NK-92 (cell line): ENCODE data around the gene SEL1L3.

Experiments
- DNase-seq: peaks from one replicate; lab custom pipeline; 2025; ENCODE audit not compliant: unreplicated experiment; lab: John Stamatoyannopoulos, UW

The SEL1L3 gene

DNA sequence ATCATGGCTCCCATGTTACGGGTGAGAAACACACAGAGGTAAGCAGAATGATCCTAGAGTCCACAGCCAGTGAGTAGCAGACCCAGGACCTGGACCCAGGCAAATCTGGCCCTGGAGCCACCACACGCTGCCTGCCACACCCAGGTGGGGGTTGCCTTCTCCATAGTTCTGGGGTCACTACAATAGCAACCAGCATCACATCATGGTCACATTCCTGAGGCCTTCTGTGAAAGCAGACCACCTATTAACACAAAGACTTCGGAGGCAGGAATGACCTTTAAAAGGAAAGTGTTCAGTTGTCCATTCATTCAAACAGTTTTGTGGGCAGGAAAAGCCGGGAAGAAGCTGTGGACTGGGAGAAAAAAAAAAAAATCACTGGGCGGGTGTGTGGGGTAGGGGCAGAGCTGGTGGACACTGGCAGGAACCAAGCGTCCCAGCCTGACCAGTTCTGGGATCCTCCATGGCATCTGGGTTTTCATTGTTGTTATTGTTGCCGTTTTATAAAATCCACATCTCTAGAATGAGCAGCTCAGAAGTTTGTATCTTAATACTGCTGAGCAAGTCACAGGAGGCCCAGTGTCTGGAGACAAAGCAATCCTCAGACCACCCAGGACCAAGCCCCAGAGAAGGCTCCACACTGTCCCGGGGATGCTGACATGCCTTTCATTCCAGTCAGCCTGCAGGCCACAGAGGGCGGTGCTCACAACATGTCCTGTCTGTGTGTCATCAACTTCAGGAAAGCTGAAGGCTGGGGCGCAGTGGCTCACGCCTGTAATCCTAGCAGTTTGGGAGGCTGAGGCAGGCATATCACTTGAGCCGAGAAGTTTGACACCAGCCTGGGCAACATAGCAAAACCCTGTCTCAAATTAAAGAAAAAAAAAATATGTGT lies 67.0 kb downstream of the SEL1L3 start:
- DNase-seq, result no peak

GRCh38 chr4:25795091-25795490 lies 67.7 kb downstream of the SEL1L3 start:
- DNase-seq, result no peak

GRCh38 chr4:25792876-25793275 lies 69.9 kb downstream of the SEL1L3 start:
- DNase-seq, result no peak

DNA sequence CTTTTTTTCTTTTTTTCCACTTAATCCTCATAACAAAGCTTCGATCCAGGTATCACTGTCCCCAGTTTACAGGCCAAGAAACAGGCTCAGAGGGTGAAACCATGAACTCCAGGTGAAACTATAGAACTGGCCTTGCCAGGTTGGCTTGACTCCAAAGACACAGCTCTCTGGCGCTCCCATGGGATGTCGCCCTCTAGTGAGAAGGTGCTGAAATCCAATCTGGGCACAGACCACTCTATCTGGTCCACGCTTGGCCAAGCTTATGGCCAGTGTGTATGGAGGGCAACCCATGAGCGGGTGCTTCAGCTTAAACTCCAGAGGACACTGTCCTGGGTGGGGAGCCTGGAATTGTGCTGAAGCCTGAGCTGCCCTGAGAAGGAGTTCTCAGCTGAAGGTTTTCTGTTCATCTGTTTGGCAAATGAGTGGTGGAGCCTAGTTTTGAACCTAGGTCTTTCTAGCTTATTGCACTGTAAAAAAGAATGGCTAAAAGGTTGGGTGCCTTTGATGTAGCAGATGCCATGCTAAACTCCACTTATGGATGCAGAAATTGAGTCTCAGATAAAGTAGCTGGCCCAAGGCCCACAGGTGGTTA lies 70.5 kb downstream of the SEL1L3 start:
- no peak for DNase-seq

DNA sequence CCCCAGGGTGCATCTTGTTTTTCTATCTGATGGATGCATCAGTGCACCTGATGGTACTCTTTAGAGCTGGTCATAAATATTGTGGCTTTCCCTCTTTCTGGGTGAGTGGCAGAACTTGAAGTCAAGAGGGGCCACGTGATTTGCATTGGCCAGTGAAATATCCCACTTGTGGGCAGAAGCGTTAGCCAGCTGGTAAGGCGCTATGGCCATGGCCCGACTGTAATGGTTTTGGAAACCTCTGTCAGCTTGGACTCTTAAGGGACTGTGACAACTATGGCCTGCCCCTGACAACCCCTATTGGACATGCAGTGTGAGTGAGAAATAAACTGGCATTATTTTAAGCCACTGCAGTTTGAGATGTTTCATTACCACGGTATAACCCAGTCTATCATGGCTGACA lies 72.8 kb downstream of the SEL1L3 start:
- no peak for DNase-seq

- DNase-seq, result no peak
Measured at GRCh38 chr4:25788703-25789238, 74.0 kb downstream of the SEL1L3 start.

DNA sequence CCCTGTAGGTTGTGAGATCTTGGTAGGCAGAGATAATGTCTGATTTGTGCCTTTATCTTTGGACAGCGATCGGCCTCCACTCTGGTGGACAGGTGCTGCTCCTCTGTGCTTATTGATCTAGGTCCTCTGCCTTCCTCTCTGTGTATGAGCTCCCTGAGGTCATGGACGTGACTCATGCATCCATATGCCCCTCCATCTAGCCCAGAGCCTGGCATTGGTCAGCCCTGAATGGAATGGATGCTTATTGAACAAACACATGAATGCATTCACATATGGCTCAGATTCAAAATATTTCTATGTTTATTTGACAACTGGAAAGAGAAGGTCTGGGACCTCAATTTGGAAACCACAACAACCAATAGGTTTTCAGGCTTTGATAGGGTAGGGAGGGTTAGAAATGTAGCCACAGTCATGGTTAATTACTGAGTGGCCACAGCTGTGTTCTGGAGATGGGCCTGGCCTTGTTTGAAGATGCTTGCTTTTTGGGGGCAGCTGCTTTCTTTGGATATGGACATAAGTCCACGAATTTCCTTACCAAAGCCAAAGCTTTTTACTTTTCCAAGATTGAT lies 76.2 kb downstream of the SEL1L3 start:
- no peak for DNase-seq

DNA sequence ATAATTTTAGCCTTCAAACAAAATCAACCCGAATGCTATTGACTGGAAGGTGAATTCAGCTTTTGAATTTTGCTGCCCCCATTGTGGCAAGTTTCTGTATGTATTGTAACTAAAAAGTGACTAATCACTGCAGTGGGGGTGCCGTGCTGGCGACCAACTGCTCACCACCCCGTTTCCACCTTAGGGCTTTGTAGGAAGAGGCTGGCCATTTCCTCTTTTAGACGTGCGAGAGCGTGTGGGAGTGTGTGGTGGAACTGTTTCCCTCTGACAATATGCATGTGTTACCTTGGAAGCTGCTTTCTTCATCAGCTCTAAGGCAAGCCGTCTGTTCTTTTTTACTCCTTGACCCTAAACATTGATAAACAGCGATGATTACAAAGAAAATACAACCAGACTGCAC lies 78.8 kb downstream of the SEL1L3 start:
- no peak for DNase-seq

GRCh38 chr4:25783126-25783525 lies 79.7 kb downstream of the SEL1L3 start:
- no peak for DNase-seq

DNA sequence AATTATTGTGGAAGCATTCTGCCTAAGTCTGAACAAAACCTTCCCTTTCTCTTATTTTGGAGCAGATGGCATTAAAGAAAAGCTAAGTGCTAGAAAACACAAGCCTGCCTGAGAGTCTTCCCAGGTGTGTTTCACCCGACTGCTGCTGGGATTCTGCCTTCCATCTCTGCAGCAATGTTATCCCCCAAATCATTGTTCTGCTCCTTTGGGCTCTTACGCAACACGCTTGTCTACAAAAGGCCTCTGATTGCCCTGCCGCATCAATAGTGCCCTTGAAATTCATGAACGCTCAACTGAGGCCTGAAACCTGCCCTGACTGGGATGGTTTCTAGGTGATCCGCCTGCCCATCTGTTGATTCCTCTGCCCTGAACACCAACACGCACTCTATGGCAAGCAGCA lies 80.3 kb downstream of the SEL1L3 start:
- DNase-seq, result no peak

- no peak for DNase-seq
Measured at GRCh38 chr4:25779021-25779420, 83.8 kb downstream of the SEL1L3 start.

DNA sequence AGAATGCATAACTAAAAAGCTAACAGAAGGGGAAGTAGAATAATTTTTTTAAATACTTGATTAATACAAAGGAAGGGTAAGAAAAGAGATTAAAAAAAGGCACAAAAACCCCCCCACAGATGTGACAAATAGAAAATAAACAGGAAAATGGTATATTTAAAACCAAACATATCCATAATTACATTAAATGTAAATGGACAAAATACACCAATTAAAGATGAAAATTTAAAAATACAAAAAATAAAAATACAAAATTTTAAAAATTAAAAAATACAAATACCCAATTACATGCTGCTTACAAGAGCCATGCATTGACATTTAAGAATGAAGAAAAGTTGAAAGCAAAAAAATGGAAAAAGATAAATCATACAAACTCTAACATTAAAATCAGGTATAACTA lies 86.0 kb downstream of the SEL1L3 start:
- DNase-seq, result no peak

- DNase-seq, result no peak
Measured at GRCh38 chr4:25775166-25775565, 87.6 kb downstream of the SEL1L3 start.

GRCh38 chr4:25773358-25773757 lies 89.4 kb downstream of the SEL1L3 start:
- DNase-seq, result no peak

DNA sequence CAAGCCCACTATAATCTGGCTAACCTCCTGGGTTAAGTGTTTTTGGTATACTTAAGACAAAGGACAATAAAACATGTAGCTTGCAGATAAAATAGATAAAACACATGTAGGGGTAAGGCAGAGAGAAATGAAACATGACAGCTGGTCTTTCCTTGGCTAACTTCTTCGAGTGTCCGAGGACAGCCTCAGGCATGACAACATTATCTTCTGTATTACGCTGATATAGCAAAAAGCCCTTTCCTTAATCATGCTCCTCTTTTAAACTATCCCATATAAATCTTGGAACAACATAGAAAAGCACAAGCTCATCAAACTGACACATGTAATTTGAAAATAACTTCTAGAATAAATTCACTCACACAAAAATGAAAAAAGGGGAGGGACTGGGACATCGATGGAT lies 91.1 kb downstream of the SEL1L3 start:
- DNase-seq, result no peak

- DNase-seq, result no peak
Measured at GRCh38 chr4:25770847-25771246, 91.9 kb downstream of the SEL1L3 start.

GRCh38 chr4:25769251-25769650 lies 93.5 kb downstream of the SEL1L3 start:
- DNase-seq, result no peak

DNA sequence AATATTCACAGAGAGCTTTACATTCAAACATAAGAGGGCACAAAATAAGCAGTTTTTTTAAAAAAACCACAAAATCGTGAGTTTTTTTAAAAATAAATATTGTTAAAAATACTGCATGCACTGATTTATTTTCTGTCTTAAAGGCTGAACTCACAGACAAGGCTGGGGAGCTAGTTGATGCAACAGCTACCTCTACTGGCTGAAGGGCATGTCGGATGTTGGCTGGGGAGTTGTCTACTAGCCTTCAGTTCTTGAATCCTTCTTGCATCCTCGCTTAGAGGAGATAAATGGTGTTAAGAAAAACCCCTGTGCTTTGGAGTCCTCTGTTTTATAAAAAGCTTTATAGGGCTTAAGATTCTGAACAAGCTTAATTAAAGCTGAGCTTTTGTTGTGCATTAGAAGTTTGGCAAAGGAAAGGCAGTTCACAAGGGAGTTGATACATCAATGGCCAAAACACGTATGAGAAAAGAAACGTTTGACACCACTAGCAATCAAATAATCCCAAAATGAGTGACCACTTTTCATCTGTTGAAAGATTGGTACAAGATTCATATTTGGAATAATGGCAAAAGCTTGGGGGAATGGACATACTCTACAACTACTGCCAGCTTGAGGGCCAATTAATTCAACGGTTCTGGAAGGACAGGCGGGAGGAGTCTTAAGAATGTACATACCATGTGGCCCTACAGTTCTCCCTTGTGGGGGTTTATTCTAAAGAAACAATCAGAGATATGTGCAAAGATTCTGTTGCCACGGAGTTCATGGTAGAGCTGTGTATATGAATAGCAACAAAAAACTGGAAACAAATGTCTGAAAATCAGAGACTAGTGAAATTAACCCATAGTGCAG lies 94.7 kb downstream of the SEL1L3 start:
- DNase-seq, result no peak

DNA sequence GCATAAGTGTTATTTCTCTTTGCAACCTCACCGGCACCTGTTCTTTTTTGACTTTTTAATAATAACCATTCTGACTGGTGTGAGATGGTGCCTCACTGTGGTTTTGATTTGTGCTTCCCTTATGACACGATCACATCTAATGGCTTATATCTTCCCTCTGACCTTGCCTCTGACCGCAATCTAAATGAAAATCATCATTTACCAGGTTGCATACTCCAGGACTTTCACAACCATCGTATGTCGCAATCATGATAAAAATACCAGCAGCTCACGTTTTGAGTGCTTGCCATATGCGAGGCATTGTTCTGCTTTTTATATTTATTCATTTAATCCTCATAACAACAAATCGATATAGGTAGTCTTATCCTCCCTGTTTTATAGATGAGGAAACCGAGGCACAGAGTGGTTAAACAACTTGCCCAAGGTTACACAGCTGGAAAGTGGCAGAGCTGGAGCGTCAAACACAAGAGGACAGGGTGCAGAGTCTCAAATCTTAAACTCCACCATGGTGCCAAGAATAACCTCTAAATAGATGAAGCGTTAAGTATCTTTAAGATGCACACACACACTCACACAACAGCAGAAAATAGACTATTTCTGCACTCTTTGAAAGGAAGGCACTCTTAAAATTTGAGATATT lies 102.2 kb downstream of the SEL1L3 start:
- DNase-seq, result no peak

GRCh38 chr4:25760048-25760447 lies 102.7 kb downstream of the SEL1L3 start:
- DNase-seq, result no peak

- DNase-seq, result no peak
Measured at GRCh38 chr4:25759101-25759500, 103.7 kb downstream of the SEL1L3 start.
